Suprapubic skin (tissue), 4 donors: ENCODE data around the gene ACER3. TPM values are rescaled to one million over a fixed set of nuclear protein-coding genes. Genes with fewer than 3 reads are reported as not detected.
"Not testable (repeated sequence)": the region's sequence is repeated elsewhere in the genome, so short reads cannot be mapped to it uniquely, and the experiment has no call there.

ENCODE experiments used
- DNase-seq, 2 donors: peaks; one replicate each; pipeline ENCODE4 v3.0.0-alpha.2; 2019; ENCODE audit warnings: low spot score in 2 of 2
- H3K27ac ChIP-seq: fragments of 200-600 bp; sonication (generic); one replicate; pipeline ENCODE4 v1.5.1; 2019
- H3K27me3 ChIP-seq: fragments of 200-600 bp; sonication (generic); one replicate; pipeline ENCODE4 v1.5.1; 2019
- H3K36me3 ChIP-seq: fragments of 200-600 bp; sonication (generic); one replicate; pipeline ENCODE4 v1.5.1; 2019
- H3K4me1 ChIP-seq: fragments of 200-600 bp; sonication (generic); one replicate; pipeline ENCODE4 v1.5.1; 2019
- H3K4me3 ChIP-seq: fragments of 200-600 bp; sonication (generic); one replicate; pipeline ENCODE4 v1.5.1; 2019; ENCODE audit warnings: mild to moderate bottlenecking
- H3K9me3 ChIP-seq: fragments of 200-600 bp; sonication (generic); one replicate; pipeline ENCODE4 v1.5.1; 2019
- EP300 ChIP-seq: sonication (generic); formaldehyde crosslinking; IDR thresholded peaks from one replicate; pipeline ENCODE4 v1.6.1; 2017; ENCODE audit warnings: antibody characterized with exemption
- POLR2A ChIP-seq, 2 donors: fragments of 450-650 bp; IDR thresholded peaks; one replicate each; pipeline ENCODE4 v1.6.1; 2017; ENCODE audit warnings: antibody characterized with exemption in 2 of 2, mild to moderate bottlenecking in 2 of 2, moderate library complexity in 2 of 2
- POLR2AphosphoS5 ChIP-seq, 3 donors: sonication (generic); formaldehyde crosslinking; IDR thresholded peaks; one replicate each; pipeline ENCODE4 v1.6.1; 2017; ENCODE audit warnings: antibody characterized with exemption in 3 of 3
- WGBS: methylation state at CpG from one replicate; pipeline ENCODE4 v1.1.5; 2018; 5-methylcytosine and 5-hydroxymethylcytosine counted together
- total RNA-seq, 4 donors: library from RNA; depleted of rRNA; stranded (reverse); fragments of >200 nt; gene quantifications; one replicate each; pipeline ENCODE4 v1.1.0, GENCODE V29; 2016
- TF ChIP-seq, protein P1 (sequence below), 2 donors: fragments of 200-600 bp in 1 of 2; fragments of 450-650 bp in 1 of 2; sonication (generic) in 1 of 2; IDR thresholded peaks; one replicate each; pipeline ENCODE4 v1.5.1; 2016 to 2019; ENCODE audit warnings: antibody characterized with exemption in 2 of 2, mild to moderate bottlenecking in 1 of 2, moderate library complexity in 1 of 2

Gene ACER3
- total RNA-seq, 4 donors from 2014 or later, result 8.9 to 10.1 (median 9.5) TPM

DNA sequence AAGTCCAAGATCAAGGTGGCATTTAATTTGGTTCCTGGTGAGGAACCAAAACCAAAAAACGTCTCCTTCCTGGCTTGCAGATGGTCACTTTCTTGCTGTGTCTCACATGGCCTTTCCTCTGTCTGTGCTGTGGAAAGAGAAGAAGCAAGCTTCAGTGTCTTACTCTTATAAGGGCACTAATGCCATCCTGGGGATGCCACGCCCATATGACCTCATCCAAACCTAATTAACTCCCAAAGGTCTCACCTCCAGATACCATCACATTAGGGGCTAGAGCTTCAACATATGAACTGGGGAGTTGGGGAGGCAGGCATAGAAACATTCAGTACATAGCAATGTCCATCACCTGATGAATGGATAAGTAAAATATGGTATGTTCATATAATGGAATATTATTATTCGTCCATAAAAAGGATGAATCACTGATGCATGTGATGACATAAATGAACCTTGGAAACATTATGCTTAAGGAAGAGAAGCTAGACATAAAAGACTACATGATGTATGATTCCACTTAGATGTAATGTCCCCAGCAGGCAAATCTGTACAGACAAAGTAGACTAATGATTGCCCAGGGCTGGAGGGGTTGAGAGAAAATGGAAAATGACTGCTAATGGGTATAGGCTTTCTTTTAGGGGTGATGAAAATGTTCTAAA, 94.9 kb downstream of the ACER3 start:
- Histone ChIP-seq H3K9me3 (no peaks in the 10 kb centered on the region), H3K4me3 (no peak overlapping the region), H3K27ac (no peak overlapping the region), H3K4me1 (no peaks in the 10 kb centered on the region), H3K36me3 (peaks cover 15% of the 10 kb centered on the region), H3K27me3 (no peaks in the 10 kb centered on the region)
- no peak for TF ChIP-seq POLR2A (IDR thresholded peaks at IDR 0.05)
- TF ChIP-seq EP300, result no peak
- TF ChIP-seq POLR2AphosphoS5 (IDR thresholded peaks at IDR 0.05), result no peak
- TF ChIP-seq, protein P1, sequence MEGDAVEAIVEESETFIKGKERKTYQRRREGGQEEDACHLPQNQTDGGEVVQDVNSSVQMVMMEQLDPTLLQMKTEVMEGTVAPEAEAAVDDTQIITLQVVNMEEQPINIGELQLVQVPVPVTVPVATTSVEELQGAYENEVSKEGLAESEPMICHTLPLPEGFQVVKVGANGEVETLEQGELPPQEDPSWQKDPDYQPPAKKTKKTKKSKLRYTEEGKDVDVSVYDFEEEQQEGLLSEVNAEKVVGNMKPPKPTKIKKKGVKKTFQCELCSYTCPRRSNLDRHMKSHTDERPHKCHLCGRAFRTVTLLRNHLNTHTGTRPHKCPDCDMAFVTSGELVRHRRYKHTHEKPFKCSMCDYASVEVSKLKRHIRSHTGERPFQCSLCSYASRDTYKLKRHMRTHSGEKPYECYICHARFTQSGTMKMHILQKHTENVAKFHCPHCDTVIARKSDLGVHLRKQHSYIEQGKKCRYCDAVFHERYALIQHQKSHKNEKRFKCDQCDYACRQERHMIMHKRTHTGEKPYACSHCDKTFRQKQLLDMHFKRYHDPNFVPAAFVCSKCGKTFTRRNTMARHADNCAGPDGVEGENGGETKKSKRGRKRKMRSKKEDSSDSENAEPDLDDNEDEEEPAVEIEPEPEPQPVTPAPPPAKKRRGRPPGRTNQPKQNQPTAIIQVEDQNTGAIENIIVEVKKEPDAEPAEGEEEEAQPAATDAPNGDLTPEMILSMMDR (IDR thresholded peaks at IDR 0.05), result no peak
- WGBS, result 90% methylated on average over 3 of the region's 3 CpGs
- no peak for DNase-seq

DNA sequence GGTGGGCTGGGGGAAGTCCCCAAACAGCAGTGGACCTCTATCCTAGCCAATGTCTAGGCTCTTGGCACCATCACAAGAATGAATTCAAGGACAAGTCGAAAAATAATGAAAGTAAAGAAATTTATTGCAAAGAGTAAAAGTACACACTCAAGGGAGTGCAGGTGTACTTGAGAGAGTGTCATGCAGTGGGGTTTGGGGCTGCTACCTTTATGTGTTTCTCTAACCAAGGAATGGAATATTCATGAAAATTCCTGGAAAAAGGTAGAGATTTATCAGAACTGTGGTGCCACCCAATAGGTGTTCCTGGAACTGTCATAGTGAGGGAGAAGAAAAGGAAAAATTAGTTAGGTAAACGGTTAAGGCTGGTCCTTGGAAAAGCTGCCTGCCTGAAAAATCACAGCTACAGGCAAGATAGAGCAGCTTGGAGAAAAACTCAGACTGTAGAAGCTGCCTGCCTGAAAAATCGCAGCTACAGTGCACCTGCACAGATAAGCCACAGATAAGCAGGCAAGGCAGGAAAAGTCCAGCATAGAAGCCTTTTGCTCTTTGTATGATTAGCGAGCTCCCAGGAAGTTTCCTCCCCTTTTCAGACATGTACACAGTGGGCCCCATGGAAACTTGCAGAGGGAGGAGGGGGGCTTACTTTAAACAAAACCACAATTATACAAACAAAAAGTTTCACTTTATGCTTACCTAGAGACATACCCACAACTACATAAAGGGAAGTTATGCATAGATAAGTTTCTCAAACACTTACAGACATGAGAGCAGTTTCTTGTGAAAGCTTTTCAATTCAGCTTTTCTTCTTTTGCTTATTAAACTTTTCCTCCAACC, 102.1 kb downstream of the ACER3 start:
- no peak overlapping the region for H3K4me3 ChIP-seq
- H3K9me3 ChIP-seq, result no peaks in the 10 kb centered on the region
- 71% methylated on average over 4 of the region's 4 CpGs for WGBS
- TF ChIP-seq POLR2A (IDR thresholded peaks at IDR 0.05) (no peak), EP300 (no peak), POLR2AphosphoS5 (IDR thresholded peaks at IDR 0.05) (no peak)
- TF ChIP-seq, protein P1 (IDR thresholded peaks at IDR 0.05), result no peak
- H3K27me3 ChIP-seq, result no peaks in the 10 kb centered on the region
- H3K4me1 ChIP-seq, result no peaks in the 10 kb centered on the region
- peaks cover 34% of the 10 kb centered on the region for H3K36me3 ChIP-seq
- no peak for DNase-seq
- H3K27ac ChIP-seq, result no peak overlapping the region

DNA sequence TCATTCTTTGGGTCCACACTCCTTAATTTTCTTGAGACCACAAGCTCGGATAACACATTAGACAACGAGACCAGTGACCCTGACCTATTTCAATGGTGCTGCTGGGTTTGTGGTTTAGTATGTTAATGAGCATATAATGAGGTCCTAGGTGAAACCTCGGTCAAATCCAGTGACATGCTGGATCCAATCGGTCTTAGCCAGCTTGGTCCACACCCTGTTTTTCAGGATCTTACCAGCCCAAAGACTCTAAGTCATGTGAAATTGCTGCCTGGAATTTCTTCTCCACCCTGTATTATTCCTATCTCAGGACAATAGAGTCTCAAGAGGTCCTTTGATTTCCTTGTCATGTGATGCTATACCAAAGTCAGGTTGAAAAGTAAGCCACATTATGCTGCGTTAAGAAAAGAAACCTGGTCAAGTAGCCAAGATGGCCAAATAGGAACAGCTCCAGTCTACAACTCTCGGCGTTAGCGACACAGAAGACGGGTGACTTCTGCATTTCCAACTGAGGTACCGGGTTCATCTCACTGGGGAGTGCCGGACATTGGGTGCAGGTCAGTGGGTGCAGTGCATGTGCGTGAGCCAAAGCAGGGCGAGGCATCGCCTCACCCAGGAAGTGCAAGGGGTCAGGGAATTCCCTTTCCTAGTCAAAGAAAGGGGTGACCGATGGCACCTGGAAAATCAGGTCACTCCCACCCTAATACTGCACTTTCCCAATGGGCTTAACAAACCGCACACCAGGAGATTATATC, 102.9 kb downstream of the ACER3 start:
- H3K4me3 ChIP-seq, H3K4me1 ChIP-seq, H3K27ac ChIP-seq, H3K9me3 ChIP-seq, DNase-seq, H3K27me3 ChIP-seq: not testable (repeated sequence)
- H3K36me3 ChIP-seq, result peaks cover 34% of the 10 kb centered on the region
- WGBS, result 91% methylated on average over 15 of the region's 16 CpGs

DNA sequence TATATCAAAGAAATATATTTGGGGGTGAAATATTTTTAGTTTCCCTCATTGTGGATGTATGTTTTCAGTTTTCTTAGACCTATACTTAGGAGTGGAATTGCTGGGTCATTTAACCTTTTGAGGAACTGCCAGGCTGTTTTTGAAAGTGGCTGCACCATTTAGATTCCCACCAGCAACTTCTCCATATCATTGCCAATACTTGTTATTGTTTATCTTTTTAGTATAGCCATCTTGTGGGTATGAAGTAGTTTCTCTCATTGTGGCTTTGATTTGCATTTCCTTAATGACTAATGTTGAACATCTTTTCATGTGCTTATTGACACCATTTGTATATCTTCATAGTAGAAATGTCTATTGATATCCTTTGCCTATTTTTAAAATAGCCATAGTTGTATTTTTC, 111.3 kb downstream of the ACER3 start:
- Histone ChIP-seq H3K36me3 (peaks cover 9% of the 10 kb centered on the region), H3K9me3 (no peaks in the 10 kb centered on the region), H3K27me3 (no peaks in the 10 kb centered on the region), H3K4me3 (no peak overlapping the region), H3K27ac (no peak overlapping the region), H3K4me1 (no peaks in the 10 kb centered on the region)
- DNase-seq, result no peak
- TF ChIP-seq EP300 (no peak), POLR2A (IDR thresholded peaks at IDR 0.05) (no peak), POLR2AphosphoS5 (IDR thresholded peaks at IDR 0.05) (no peak)
- TF ChIP-seq, protein P1 (IDR thresholded peaks at IDR 0.05), result no peak

DNA sequence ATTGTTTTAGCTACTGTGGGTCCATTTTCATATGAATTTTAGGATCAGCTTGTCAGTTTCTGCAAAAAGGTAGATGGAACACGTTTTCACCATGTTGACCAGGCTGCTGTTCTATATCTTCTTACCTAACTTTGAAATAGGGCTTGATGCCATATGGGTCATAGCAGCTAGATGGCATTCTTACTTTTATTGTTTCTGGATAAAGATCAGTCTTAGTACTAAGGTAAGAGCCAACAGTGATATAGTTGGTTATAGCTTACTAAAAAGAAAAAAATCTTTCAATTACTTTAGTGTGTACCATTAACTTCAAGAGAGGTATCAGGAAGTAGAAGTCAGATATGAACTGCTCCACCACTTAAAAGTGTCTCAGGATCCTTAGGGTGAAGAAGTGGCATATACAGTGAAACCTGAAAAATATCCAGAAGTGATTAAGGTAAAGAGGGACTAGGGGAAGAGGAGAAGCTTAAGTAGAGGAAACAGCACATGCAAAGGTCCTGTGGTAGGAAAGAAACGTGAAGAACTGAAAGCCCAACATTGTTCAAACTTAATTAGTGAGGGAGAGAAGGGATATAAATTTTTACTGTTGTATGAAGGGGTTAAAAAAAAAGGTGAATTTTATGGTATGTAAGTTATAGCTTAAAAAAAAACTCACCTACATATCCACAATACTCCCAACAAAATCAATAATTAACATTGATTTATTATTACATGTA, 113.6 kb downstream of the ACER3 start:
- no peak overlapping the region for H3K27ac ChIP-seq
- peaks cover 24% of the 10 kb centered on the region for H3K36me3 ChIP-seq
- H3K9me3 ChIP-seq, result no peaks in the 10 kb centered on the region
- H3K4me1 ChIP-seq, result no peaks in the 10 kb centered on the region
- TF ChIP-seq POLR2AphosphoS5 (IDR thresholded peaks at IDR 0.05) (no peak), EP300 (no peak)
- H3K4me3 ChIP-seq, result no peak overlapping the region
- WGBS, result 53% methylated on average over 2 of the region's 2 CpGs
- DNase-seq, result no peak
- H3K27me3 ChIP-seq, result no peaks in the 10 kb centered on the region
